ENCODE data around the gene EDC3.
"Not testable (repeated sequence)": the region's sequence is repeated elsewhere in the genome, so short reads cannot be mapped to it uniquely, and the experiment has no call there.

Gene EDC3

DNA sequence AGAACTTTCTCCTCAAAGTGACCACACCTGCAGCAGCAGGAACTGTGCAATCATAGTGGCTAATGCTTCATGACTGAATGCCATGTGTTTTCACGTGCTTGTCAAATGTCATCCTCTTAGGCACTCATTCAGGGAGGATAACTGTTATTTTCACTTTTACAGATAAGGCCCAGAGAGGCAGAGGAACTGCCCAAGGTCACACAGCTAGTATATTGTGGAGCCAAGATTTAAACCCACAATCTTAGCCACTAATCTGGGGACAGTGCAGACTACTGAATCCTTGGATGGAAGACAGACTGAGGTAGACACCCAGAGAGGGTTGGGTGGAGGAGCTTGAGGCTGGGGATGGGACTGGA, 90.1 kb downstream of the EDC3 start:
- no peak for DNase-seq

DNA sequence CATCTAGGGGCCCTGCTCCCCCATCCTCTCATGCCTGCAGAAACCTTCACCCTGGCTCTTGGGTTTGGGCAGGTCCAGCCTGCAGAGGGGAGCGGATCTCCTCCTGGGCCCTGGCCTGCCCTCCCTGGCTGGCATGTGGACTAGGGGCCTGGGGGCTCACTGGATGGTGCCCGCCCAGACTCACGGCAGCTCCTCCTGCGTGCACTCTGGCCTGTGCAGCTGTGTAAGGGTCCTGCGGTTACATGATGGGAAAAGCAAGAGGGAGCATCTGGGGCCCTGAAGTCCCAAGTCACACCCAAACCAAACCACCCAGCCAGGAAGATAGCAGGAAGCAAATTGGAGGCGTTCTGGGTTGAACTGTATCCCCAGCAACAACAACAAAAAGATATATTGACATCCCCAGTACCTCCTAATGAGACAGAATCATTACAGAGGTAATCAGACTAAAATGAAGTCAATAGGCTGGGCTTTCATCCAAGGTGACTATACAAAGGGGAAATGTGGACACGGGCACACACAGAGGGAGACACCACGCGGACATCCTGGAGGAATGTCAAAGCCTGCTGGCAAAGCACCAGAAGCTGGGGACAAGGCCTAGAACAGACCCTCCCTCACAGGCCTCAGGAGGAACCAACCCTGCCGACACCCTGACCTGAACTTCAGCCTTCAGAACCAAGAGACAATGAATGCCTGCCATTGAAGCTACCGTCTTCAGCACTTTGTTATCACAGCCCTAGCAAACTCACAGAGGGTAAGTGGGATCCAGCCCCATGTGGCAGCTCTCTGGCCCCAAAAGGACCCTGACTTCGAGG, 90.6 kb downstream of the EDC3 start:
- no peak for DNase-seq

DNA sequence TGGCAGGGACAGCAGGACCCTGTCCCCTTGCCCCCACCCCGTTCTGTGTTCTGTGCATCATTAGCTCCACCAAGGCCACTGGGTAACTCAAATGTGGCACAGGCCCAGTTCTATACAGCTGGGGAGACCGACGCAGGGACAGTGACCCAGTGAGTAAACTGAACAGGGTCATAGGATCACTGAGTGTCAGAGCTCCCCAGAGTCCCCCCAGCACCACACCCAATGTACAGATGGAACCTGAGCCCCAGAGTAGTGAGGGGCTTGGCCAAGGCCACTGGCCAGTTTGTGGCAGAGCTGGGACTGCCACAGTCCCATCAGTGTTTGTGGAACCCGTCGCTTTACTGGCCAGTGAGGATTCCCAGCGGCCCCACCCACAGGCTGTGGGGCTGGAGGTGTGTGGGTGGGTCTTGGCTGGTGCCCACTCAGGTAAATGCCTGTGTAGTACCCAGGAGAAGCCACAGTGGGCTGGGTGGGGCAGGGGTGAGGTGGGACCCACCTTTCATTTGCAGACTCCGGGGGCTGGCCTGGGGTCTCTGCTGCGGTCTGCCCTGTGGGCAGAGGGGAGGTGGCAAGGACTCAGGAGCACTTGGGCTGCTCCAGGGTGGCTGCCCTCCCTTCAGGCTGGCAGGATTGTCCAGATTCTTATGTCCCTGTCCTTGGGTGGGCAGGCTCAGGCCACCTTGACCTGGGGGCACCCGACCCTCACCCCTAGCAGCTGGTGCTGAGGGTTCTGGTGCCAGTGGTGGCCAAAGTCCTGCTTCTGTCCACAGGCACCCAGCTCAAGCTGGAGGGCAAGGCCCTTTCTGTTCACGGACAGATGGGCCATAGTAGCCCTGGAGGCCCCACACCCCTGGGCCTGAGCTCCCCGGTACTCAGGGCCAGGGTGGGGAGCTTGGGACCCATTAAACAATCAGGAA, 91.8 kb downstream of the EDC3 start:
- no peak for DNase-seq

DNA sequence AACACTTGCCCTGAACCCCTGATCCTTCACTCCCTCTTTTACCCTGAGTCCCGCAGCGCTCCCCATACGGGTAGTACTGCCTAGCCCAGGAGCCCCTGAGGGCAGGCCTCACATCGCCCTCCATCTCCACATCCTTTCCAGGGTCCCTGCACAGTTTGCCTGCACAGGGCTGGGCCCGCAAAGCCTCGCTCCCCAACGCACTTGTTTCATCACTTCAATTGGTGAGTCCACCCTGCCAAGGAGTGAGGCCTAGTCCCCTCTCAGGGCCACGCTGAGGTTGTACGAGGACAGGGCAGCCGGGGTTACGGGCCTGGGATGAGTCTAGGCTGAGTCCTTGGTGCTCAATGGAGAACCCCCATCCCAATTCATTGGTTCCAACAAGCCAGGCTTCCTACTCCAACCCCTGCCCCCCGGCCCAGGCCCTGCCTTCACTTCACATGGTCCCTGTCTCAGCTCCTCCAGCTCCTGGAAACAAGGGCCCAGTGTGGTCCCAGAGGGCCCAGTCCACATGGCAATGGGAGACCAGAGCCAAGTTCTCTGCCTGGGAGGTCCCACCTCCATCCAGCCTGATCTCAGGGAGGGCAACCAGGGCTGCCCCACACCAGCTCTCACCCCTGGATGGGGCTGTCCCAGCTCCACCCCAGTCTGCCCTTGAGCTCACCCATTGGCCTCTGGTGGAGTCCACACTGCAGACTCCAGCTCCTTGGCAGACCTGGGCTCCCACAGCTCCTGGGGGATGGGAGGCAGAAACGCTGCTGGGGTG, 92.6 kb downstream of the EDC3 start:
- no peak for DNase-seq

DNA sequence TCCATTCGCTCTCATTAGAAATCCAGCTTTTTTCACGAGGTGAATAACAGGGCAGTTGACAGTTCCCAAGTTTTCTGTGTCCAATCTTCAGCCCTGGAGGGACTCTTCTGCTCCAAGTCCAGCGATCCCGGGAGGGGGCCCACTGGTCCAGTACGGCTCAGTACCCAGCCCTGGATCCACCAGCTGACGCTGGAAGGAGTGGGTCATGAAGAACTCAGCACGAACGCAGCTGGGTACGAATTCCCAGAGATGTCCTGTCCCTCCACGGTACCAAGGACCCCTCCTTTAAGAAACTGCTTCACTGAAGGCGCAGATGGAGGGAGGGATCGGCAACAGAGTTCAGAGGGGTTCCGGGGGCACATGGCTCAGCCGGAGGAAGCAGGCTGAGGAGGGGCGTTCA, 96.7 kb downstream of the EDC3 start:
- no peak for DNase-seq

DNA sequence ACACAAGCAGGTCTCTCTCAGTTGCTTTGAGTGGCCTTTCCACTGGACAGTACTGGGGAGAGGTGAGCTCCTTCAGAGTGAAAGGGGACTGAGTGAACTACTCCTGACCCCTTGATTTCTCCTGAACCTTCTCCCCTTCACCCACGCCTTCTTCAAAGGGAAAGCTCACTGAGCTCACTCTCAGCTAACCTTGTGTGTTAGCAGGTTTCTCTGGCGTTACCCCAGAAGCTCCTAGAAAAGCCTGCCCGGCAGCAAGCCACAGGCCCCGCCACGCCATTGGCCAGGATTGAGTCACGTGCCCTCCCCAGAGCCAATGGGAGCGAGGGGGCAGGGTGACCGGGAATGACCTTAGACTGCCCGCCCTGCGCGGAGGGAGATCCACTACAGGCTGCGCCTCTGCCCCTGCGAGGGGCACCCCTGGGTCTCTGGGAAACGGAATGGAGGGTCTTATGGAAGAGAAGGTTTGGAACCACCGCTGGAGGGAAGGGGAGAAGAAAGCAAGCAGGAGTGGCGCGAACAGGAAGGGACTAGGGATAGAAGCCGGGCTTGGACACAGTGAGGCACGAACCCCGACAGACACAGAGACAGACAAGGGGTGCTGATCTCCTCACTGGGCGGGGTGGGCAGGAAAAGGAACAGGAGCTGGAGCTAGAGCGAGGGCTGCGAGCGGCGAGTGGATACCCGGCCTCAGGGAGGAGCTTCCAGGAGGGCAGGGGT, 97.5 kb downstream of the EDC3 start:
- peak; percentile 88 for DNase-seq

DNA sequence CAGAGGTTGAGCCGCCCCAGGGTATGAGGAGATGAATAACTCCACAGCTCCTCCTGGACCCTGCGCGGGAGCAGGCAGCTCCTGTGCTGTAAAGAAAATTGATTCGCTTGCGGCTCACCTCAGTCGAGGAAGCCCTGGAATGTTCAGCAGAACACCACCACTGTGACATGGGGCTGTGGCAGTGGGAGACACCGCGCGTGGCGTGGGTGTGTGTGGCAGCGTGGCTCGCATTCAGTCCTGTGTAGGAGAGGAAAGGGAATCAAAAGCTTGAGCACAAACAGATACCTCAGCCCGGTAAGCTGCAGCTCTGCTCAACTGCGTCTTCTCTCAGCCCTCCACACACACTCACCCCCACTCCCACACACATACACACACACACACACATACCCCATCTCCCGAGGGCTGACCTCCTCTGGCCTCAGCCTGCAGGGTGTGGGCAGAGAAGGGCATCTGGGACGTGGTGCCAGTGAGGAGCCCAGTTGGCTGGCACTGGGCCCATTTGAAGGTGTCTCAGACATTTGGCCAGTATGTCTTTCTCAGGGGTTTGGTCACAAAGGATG, 98.6 kb downstream of the EDC3 start:
- not testable (repeated sequence) for DNase-seq

DNA sequence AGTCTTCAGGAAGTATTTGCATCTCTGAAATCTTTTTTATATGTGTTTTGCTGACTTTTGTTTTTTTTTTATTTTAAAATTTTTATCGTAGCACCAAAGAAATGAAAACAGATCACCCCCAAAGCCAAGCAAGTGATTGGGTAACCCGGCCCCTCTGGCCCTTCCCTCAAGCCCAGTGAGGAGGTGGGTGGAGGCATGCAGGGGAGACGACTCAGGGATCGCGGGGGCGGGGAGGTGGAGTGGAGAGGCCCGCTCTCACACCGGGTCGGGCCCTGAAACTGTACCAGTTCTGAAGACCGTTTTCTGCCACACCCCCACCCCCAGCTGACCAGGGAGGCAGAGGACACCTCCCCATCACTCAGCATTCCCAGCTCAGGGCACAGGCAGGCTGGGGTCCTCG, 99.1 kb downstream of the EDC3 start:
- not testable (repeated sequence) for DNase-seq

DNA sequence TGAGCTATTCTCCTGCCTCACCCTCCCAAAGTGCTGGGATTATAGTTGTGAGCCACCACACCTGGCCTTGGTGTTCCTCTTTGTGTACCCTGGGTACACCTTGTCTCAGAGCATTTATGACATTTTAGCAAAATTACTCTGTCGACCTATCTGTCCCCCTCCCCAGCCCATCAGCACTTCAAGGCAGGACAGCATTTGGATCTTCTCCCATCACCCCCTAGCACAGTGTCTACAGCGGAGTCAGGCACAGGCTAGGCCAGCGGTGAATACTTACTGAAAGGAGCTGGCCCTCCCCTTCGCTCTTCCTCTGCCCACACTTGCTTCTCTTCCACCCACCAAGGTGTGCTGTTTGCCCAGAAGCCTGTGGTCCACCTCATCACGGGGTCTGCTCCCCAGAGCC, 100.6 kb downstream of the EDC3 start:
- no peak for DNase-seq

DNA sequence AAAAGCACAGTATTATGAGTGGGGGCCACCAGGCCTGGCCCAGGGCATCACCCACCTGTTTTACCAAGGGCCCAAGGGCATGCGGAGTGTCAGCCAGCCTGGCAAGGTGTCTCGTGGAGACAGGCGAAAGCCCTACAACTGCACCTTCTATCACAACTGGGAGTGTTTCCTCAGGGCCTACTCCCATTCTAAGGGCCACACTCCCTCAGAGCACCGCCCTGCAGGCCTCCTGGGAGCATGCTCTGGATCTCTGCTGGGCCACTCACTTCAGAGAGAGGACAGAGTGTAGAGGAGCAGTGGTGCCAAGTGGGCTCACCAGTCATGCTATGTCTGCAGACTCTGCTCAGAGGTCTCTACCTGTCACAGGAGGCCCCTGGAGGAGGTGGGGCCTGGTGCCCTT, 101.4 kb downstream of the EDC3 start:
- DNase-seq: no peak

DNA sequence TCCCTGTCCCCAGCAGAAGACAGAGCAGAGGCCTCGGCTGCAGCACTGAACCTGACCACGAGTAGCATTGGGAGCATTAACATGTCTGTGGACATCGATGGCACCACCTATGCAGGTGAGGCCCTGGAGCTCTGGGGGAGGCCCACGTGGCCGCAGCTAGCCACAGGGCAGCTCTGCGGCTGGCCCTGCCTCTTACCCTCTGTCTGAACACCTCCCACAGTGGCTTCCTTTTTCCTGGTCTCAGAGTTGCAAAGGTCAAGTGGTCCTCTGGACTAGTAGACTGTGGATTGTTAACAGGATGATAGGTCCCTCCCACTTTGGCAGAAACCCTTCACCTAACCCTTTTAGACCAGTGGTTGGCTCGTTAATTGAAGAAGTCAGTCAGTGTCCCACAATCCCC, 102.7 kb downstream of the EDC3 start:
- no peak for DNase-seq

DNA sequence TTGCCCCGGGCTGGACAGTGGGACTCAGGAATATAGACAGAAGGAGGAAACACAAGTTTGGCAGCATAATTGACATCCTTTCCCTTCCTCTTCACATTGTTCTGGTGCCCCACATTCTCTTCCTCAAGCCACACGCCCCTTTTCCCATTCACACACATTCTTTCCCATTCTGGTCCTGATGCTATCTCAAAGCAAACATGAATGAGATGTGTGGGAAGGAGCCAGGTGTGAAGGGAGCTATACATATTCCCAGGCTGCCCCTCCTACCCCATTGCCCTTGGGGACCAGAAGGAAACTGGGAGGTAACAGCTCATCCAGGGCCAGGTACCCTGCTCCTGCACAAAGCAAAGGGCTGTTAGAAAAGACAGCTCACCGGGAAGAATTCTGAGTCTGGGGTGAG, 103.6 kb downstream of the EDC3 start:
- DNase-seq: no peak

DNA sequence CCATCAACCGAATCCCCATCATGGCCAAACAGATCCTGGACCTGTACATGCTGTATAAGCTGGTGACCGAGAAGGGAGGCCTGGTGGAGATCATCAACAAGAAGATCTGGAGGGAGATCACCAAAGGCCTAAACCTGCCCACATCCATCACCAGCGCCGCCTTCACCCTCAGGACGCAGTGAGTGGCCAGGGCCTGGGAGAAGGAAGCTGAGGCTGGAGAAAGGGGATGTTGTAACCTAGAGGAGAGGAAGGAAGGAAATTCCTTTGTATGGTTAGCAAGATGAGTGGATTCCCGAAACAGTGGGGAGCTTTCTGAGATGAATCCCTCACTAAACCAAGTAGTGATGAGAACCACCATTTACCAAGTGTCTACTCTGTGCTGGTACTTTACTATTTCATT, 106.0 kb downstream of the EDC3 start:
- DNase-seq: no peak

DNA sequence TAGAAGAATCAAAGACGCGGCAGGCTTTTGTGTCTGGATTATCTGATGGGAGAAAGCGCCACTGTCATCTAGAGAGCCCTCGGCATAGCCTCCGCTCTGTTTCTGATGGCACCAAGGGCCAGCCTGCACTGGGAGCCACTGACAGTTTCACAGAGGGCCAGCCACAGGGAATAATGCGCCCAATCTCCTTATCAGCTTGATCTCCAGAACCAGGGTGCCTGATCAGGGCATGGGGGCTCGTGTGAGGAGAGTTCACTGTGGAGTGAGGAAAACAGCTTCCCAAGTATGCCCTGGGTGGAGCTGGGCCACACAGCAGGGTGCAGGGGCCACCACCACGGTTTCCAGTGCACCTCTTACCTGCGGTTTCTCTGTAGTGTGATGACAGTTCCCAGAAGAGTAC, 110.0 kb downstream of the EDC3 start:
- DNase-seq: no peak

DNA sequence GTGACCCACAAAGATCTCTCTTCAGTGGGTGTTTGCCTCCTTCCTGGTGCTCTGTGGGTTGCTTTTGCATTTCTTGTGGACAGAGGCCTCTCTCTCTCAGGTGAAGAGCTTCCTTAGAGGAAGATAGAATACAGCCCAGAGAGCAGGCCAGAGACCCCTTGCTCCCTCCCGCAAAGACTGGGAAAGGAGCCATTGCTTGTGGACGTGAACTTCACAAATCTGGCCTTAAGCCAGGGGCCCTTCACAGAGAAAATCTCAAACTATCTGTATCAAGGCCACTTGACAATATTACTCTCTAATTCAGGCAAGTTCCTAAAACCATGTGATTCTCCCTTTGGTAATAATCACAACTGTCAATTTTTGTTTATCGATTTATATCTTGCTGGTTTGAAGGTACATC, 110.6 kb downstream of the EDC3 start:
- DNase-seq: no peak

DNA sequence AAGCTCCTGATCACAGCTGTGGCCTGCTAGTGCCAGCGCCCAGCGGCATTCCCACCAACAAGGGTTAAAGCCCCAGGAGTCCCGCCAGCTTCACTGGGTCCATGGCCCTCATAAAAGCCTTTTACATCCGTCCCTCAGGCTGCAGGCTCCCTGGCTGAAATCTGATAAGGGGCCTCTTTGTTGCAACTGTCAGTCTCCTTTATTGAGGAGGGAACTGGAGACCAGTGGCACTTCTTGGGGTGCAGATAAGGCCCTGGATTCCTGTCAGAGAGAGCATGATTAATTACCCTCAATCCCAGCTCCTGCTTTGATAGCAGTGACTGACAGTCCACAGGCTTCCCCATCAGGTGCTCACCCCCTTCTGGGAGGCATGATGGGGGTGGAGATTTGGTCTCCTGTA, 111.0 kb downstream of the EDC3 start:
- no peak for DNase-seq

DNA sequence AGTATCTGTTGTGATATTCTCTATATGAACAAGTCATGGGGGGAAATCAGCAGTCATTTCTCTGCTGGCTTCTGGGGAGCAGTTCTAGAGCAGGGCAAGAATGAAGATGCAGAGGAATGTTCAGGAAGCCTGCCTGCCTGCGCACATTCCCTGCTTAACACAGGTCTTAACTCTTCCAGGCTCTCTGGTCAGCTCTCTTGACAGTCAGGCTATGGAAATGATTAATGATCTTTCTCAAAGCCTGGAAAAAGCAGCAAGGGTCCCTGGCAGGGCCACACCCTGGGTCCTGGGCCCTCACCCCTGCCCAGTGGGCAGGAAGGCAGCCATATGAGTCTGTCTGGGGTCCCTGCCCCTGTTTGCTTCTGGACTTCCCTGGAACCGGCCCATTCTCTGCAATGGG, 111.6 kb downstream of the EDC3 start:
- DNase-seq: no peak

Measured in activated T-cell treated with anti-CD3 and anti-CD28 coated beads, Interleukin-2, amount 50 U/mL, for 1 hour (primary cell).